IMR-90 (cell line): Measurements from ENCODE around the gene DDI2. TPM values are rescaled to one million over a fixed set of nuclear protein-coding genes. Genes with fewer than 3 reads are reported as not detected.

Experiments
- ATAC-seq: fragments of 200-7000 bp; cut with Tn5 transposase; 2 replicates; pipeline ENCODE4 v1.9.1; 2020; ENCODE audit warnings: low read depth, mild to moderate bottlenecking, moderate library complexity
- BruUV-seq: library from RNA; stranded (reverse); fragments of 400-500 nt; replicated peaks from 2 replicates; lab custom pipeline; 2021; lab: Mats Ljungman, UMichigan
- CTCF ChIA-PET: fragments of 300-600 bp; formaldehyde crosslinking; extraction: SDS; loops from one replicate; lab custom pipeline; 2021; ENCODE audit warnings: antibody characterized with exemption; lab: Yijun Ruan, JAX
- POLR2A ChIA-PET: fragments of 300-600 bp; sonication (Branson Sonifier 250); formaldehyde crosslinking; loops from one replicate; lab custom pipeline; 2022; ENCODE audit warnings: antibody characterized with exemption; ENCODE audit not compliant: unreplicated experiment; lab: Charles Lee
- DNase-seq: peaks from one replicate; pipeline ENCODE4 v3.0.0; 2013
- H2AFZ ChIP-seq: replicated peaks from 2 replicates; pipeline ENCODE3; 2013; ENCODE audit warnings: low read length, mild to moderate bottlenecking; ENCODE audit not compliant: poor library complexity
- H2AK5ac ChIP-seq: 2 replicates; pipeline ENCODE4 v1.6.1; 2013; ENCODE audit warnings: low read depth, low read length, inconsistent platforms
- H2AK9ac ChIP-seq: replicated peaks from 2 replicates; pipeline ENCODE3; 2013; ENCODE audit warnings: mild to moderate bottlenecking, low read depth, low read length, moderate library complexity; ENCODE audit not compliant: poor library complexity
- H2BK120ac ChIP-seq: 2 replicates; pipeline ENCODE4 v1.6.1; 2013; ENCODE audit warnings: low read depth, low read length, inconsistent platforms
- H2BK15ac ChIP-seq: 3 replicates; pipeline ENCODE4 v1.6.1; 2013; ENCODE audit warnings: low read depth, low read length, inconsistent platforms
- H2BK20ac ChIP-seq: 2 replicates; pipeline ENCODE4 v1.6.1; 2013; ENCODE audit warnings: low read depth, mild to moderate bottlenecking, inconsistent platforms, low read length, moderate library complexity
- H2BK5ac ChIP-seq: 2 replicates; pipeline ENCODE4 v1.6.1; 2013; ENCODE audit warnings: mild to moderate bottlenecking, low read depth, low read length, inconsistent platforms; ENCODE audit not compliant: poor library complexity, severe bottlenecking
- H3K14ac ChIP-seq: replicated peaks from 2 replicates; pipeline ENCODE4 v1.6.1; 2013; ENCODE audit warnings: low read depth, low read length, inconsistent platforms
- H3K18ac ChIP-seq: 2 replicates; pipeline ENCODE4 v1.6.1; 2013; ENCODE audit warnings: low read depth, low read length, control low read depth
- H3K23ac ChIP-seq: 2 replicates; pipeline ENCODE4 v1.6.1; 2013; ENCODE audit warnings: low read depth, low read length, inconsistent platforms
- H3K27ac ChIP-seq: 2 replicates; pipeline ENCODE4 v1.5.1; 2013; ENCODE audit warnings: mild to moderate bottlenecking, control low read depth, low read length; ENCODE audit not compliant: insufficient read depth
- H3K27me3 ChIP-seq: 2 replicates; pipeline ENCODE4 v1.6.1; 2013; ENCODE audit warnings: low read length; ENCODE audit not compliant: control insufficient read depth, insufficient read depth
- H3K36me3 ChIP-seq: 2 replicates; pipeline ENCODE4 v1.6.1; 2013; ENCODE audit warnings: low read length, mixed read lengths; ENCODE audit not compliant: control insufficient read depth, insufficient read depth
- H3K4ac ChIP-seq: 2 replicates; pipeline ENCODE4 v1.6.1; 2013; ENCODE audit warnings: low read depth, low read length, inconsistent platforms
- H3K4me1 ChIP-seq: 2 replicates; pipeline ENCODE4 v1.6.1; 2013; ENCODE audit warnings: low read length, mixed read lengths; ENCODE audit not compliant: control insufficient read depth, insufficient read depth
- H3K4me2 ChIP-seq: 2 replicates; pipeline ENCODE4 v1.6.1; 2013; ENCODE audit warnings: low read depth, mild to moderate bottlenecking, control low read depth, low read length, moderate library complexity
- H3K4me3 ChIP-seq: 2 replicates; pipeline ENCODE4 v1.5.1; 2013; ENCODE audit warnings: low read depth, mild to moderate bottlenecking, control low read depth, low read length, moderate library complexity; ENCODE audit not compliant: insufficient read depth
- H3K56ac ChIP-seq: 2 replicates; pipeline ENCODE4 v1.6.1; 2013; ENCODE audit warnings: low read length, inconsistent platforms; ENCODE audit not compliant: insufficient read depth; ENCODE audit errors: extremely low read depth
- H3K79me1 ChIP-seq, 2 experiments: 2 replicates each; pipeline ENCODE4 v1.6.1; 2013; ENCODE audit warnings: low read length in 2 of 2, inconsistent platforms in 1 of 2, low read depth in 1 of 2
- H3K9ac ChIP-seq: 2 replicates; pipeline ENCODE4 v1.6.1; 2013; ENCODE audit warnings: low read depth, low read length, control low read depth
- H3K9me1 ChIP-seq: 2 replicates; pipeline ENCODE4 v1.6.1; 2013; ENCODE audit warnings: low read length, inconsistent platforms; ENCODE audit not compliant: insufficient read depth
- H3K9me3 ChIP-seq: 2 replicates; pipeline ENCODE4 v1.6.1; 2013; ENCODE audit warnings: low read length; ENCODE audit not compliant: control insufficient read depth, insufficient read depth
- H4K20me1 ChIP-seq: 2 replicates; pipeline ENCODE4 v1.6.1; 2013; ENCODE audit warnings: low read length, inconsistent platforms; ENCODE audit not compliant: insufficient read depth
- H4K5ac ChIP-seq: 2 replicates; pipeline ENCODE4 v1.6.1; 2013; ENCODE audit warnings: mild to moderate bottlenecking, low read depth, low read length, control low read depth
- H4K8ac ChIP-seq, 2 experiments: 2 replicates each; pipeline ENCODE4 v1.6.1; 2013; ENCODE audit warnings: low read depth in 2 of 2, low read length in 2 of 2, control low read depth in 1 of 2, inconsistent platforms in 1 of 2
- H4K91ac ChIP-seq: 2 replicates; pipeline ENCODE4 v1.6.1; 2013; ENCODE audit warnings: low read depth, low read length, inconsistent platforms; ENCODE audit not compliant: insufficient read depth
- BHLHE40 ChIP-seq: fragments of 150-350 bp; IDR thresholded peaks from 2 replicates; pipeline ENCODE4 v1.6.1; 2016; ENCODE audit warnings: mild to moderate bottlenecking, low read depth, low read length
- CEBPB ChIP-seq: IDR thresholded peaks from 2 replicates; pipeline ENCODE4 v1.6.1; 2012; ENCODE audit warnings: low read depth, low read length, improper control_type of control experiment
- CHD1 ChIP-seq: IDR thresholded peaks from 2 replicates; pipeline ENCODE4 v1.6.1; 2012; ENCODE audit warnings: low read depth, low read length, improper control_type of control experiment
- CTCF ChIP-seq: conservative IDR thresholded peaks from 2 replicates; pipeline ENCODE4 v1.5.1; 2012; ENCODE audit warnings: mild to moderate bottlenecking, low read depth, low read length, improper control_type of control experiment
- ELK1 ChIP-seq: fragments of 150-350 bp; IDR thresholded peaks from 2 replicates; pipeline ENCODE4 v1.6.1; 2016; ENCODE audit warnings: low read depth, mild to moderate bottlenecking, low read length, moderate library complexity, borderline replicate concordance
- MAFK ChIP-seq: IDR thresholded peaks from 2 replicates; pipeline ENCODE4 v1.6.1; 2012; ENCODE audit warnings: low read depth, low read length, improper control_type of control experiment
- MXI1 ChIP-seq: IDR thresholded peaks from 2 replicates; pipeline ENCODE4 v1.6.1; 2012; ENCODE audit warnings: low read depth, mild to moderate bottlenecking, low read length, moderate library complexity, borderline replicate concordance
- NFE2L2 ChIP-seq: fragments of 150-350 bp; IDR thresholded peaks from 2 replicates; pipeline ENCODE4 v1.6.1; 2016; ENCODE audit warnings: low read depth, mild to moderate bottlenecking, low read length
- POLR2A ChIP-seq: IDR thresholded peaks from 2 replicates; pipeline ENCODE4 v1.6.1; 2012; ENCODE audit warnings: mild to moderate bottlenecking, low read depth, low read length
- RCOR1 ChIP-seq: IDR thresholded peaks from 2 replicates; pipeline ENCODE4 v1.6.1; 2012; ENCODE audit warnings: mild to moderate bottlenecking, low read length, improper control_type of control experiment; ENCODE audit not compliant: insufficient replicate concordance
- USF2 ChIP-seq: fragments of 150-350 bp; IDR thresholded peaks from 2 replicates; pipeline ENCODE4 v1.6.1; 2017; ENCODE audit warnings: mild to moderate bottlenecking, antibody characterized with exemption, low read length, low read depth
- WGBS, 2 experiments: methylation state at CpG; one replicate each; pipeline versions ENCODE4 v1.1.5 to v1.1.7; 2013; ENCODE audit warnings: missing lambda C conversion rate in 2 of 2; ENCODE audit not compliant: insufficient read length in 1 of 2; ENCODE audit errors: extremely low coverage in 2 of 2; 5-methylcytosine and 5-hydroxymethylcytosine counted together
- dilution Hi-C: fragments of 300-500 bp; cut with HindIII; formaldehyde crosslinking; loops from one replicate; pipeline ENCODE4 v1.14.3; 2018; ENCODE audit warnings: low sequenced_read_pairs; ENCODE audit not compliant: unreplicated experiment
- in situ Hi-C: fragments of 300-500 bp; cut with MboI; formaldehyde crosslinking; loops from 3 replicates; pipeline ENCODE4 v1.14.3; 2019; ENCODE audit warnings: low sequenced_read_pairs, inconsistent platforms, mixed read lengths
- intact Hi-C: fragments of 100-400 bp; cut with micrococcal nuclease; formaldehyde crosslinking; loops from 2 replicates; pipeline ENCODE4 v1.10.0; 2022
- polyA plus RNA-seq, 3 experiments: library from polyadenylated mRNA; depleted of rRNA; stranded (reverse); fragments of >200 nt; gene quantifications; 2 replicates each; pipeline ENCODE4 v1.2.3, GENCODE V29; 2012; ENCODE audit warnings: low replicate concordance in 1 of 3
- total RNA-seq: library from RNA; depleted of rRNA; stranded (reverse); fragments of >200 nt; gene quantifications from 2 replicates; pipeline ENCODE4 v1.2.3, GENCODE V29; 2012

DDI2 gene
- total and polyA plus RNA-seq, 2 of the 4 experiments (the other 2 are of a cell fraction) = 6.0 to 13.4 TPM

- Histone ChIP-seq H3K27ac (no peak overlapping the region), H3K79me1 (peaks cover 30 to 45% of the 10 kb centered on the region in 2 experiments), H2AK5ac (no peak overlapping the region), H3K56ac (no peak overlapping the region), H3K9me1 (peaks cover 9% of the 10 kb centered on the region), H4K91ac (no peak overlapping the region), H3K9me3 (no peaks in the 10 kb centered on the region), H3K36me3 (peaks cover 58% of the 10 kb centered on the region), H4K5ac (no peak overlapping the region), H3K4me3 (no peak overlapping the region), H2BK20ac (no peak overlapping the region), H3K14ac (no peak overlapping the region), H3K4ac (no peak overlapping the region), H3K23ac (no peak overlapping the region), H3K9ac (no peak overlapping the region), H2BK15ac (no peak overlapping the region), H3K4me1 (peaks cover 5% of the 10 kb centered on the region), H4K20me1 (peaks cover 30% of the 10 kb centered on the region), H3K27me3 (no peaks in the 10 kb centered on the region), H4K8ac (no peak overlapping the region), H3K18ac (no peak overlapping the region), H3K4me2 (no peak overlapping the region), H2AFZ (no peak overlapping the region), H2BK5ac (no peak overlapping the region), H2BK120ac (no peak overlapping the region), H2AK9ac (no peak overlapping the region)
- ChIA-PET CTCF (no interaction called here), POLR2A (interaction anchor here (0.5 kb wide), 1 partner anchor 42 kb away, joined by 5 read pairs; no protein-coding TSS in a partner anchor)
- intact Hi-C loops (no loop called here), in situ Hi-C loops (no loop called here), dilution Hi-C loops (no loop called here)
- no peak for TF ChIP-seq POLR2A
- no peak for TF ChIP-seq CEBPB
- TF ChIP-seq MAFK = no peak
- TF ChIP-seq RCOR1 = no peak
- TF ChIP-seq CHD1 = no peak
- no peak for TF ChIP-seq CTCF
- no peak for TF ChIP-seq ELK1
- no peak for TF ChIP-seq BHLHE40
- no peak for TF ChIP-seq MXI1
- TF ChIP-seq NFE2L2 = no peak
- no peak for TF ChIP-seq USF2
- 85% methylated on average over 5 of the region's 8 CpGs; no CpG with 5 or more reads in 1 of the 2 experiments for WGBS, 2 experiments
- no peak for ATAC-seq
- DNase-seq = no peak
- BruUV-seq = no TSS peak
These were observed 100.9 kb downstream of the DDI2 start for GRCh38 chr1:15718199-15718601.
